Muscle layer of colon (tissue), 2 donors: Measurements from ENCODE around the gene HARBI1.
A peak's percentile ranks its signal among the peaks of the same experiment; 100 is the strongest.

Source experiments
- H3K27ac ChIP-seq: one replicate; pipeline ENCODE4 v1.7.0; 2013; ENCODE audit warnings: low read depth, mild to moderate bottlenecking, low read length, moderate library complexity
- H3K27me3 ChIP-seq, 2 donors: one replicate each; pipeline ENCODE4 v1.7.0; 2013; ENCODE audit warnings: low read length in 2 of 2, mild to moderate bottlenecking in 2 of 2; ENCODE audit not compliant: insufficient read depth in 2 of 2, control insufficient read depth in 1 of 2
- H3K36me3 ChIP-seq: one replicate; pipeline ENCODE4 v1.7.0; 2013; ENCODE audit warnings: mild to moderate bottlenecking, low read length; ENCODE audit not compliant: insufficient read depth
- H3K4me1 ChIP-seq: one replicate; pipeline ENCODE4 v1.7.0; 2013; ENCODE audit warnings: mild to moderate bottlenecking, low read length; ENCODE audit not compliant: insufficient read depth
- H3K4me3 ChIP-seq, 2 donors: one replicate each; pipeline ENCODE4 v1.7.0; 2013; ENCODE audit warnings: low read length in 2 of 2, low read depth in 1 of 2, mild to moderate bottlenecking in 1 of 2, moderate library complexity in 1 of 2
- H3K9ac ChIP-seq: one replicate; pipeline ENCODE4 v1.7.0; 2013; ENCODE audit warnings: low read length
- H3K9me3 ChIP-seq: one replicate; pipeline ENCODE4 v1.7.0; 2013; ENCODE audit warnings: mild to moderate bottlenecking, low read length
- donor health status: abdominal sarcoma.
- donor health status: Adenocarcinoma of cecum.

Gene HARBI1, protein sequence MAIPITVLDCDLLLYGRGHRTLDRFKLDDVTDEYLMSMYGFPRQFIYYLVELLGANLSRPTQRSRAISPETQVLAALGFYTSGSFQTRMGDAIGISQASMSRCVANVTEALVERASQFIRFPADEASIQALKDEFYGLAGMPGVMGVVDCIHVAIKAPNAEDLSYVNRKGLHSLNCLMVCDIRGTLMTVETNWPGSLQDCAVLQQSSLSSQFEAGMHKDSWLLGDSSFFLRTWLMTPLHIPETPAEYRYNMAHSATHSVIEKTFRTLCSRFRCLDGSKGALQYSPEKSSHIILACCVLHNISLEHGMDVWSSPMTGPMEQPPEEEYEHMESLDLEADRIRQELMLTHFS

DNA sequence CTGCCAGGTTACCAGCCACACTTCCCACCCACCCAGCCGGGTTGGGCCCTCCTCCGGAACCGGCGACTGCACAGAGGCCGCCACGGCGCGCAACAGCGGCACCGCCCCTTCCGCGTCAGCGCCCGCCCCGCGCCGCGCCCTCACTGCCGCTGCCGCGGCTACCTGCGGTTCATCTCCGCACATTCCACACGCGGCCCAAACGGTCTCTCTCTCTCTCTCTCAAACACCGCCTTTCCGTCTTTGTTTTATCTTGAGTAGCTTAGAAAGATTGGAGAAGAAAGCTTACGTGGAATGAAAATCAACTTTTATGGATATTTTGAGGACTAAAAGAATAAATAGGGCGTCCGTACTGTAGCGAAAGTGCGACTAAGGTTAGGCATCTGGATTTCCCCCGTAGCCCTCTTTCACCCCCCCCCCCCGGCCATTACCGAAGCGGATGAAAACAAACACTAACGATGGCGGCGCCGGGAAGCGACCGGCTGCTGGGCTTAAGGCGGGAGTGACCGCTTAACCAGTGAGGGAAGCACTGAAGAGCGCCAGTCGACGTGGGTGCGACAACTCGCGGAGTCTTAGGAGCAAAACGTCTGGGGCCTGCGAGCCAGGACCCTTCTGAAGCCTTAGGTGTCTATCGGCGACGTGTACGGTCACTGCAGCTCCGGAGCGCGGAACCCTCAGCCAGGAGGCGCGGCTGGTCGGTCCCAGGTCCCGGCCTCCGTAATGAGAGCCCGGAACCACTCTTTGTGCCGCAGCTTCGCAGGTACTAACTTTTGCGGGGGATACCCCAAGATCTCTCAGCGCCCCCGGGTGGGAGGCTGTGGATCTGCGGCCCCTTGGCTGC is at the start of gene HARBI1, which contains the start of gene ATG13:
HARBI1 (minus strand) TSS at position 94 of the 838 bp plus-strand sequence. CDS start 990 bp downstream, outside the sequence.
ATG13 (plus strand) TSS at position 420 of the 838 bp plus-strand sequence. CDS start 26,739 bp downstream, outside the sequence.
- Histone ChIP-seq H3K4me1 (peaks cover 19% of the 10 kb centered on the region), H3K36me3 (peaks cover 6% of the 10 kb centered on the region), H3K4me3 (peak within 1 kb of the TSS; percentile 97 to 98), H3K9me3 (no peaks in the 10 kb centered on the region), H3K9ac (peak within 1 kb of the TSS; percentile 84), H3K27ac (peak within 1 kb of the TSS; percentile 92), H3K27me3 (no peaks in the 10 kb centered on the region)

DNA sequence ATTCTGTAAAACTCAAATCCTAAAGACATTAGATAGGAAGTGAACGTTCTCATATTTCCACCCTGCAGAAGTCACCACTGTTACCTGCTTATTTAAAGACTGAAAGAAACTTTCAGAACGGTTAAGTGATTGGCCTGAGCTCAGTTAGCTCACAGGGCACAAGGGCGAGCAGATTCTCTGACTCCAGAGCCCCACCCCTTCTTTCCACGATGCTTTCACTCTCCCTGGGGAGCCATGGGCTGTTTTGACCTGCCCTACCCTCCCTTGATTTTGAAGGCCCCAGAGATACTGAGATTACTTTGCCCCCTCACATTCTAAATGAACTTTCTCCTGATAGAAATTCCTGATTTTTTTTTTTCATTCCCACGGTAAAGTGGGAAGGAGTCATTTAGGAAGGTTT is 49.5 kb upstream of the HARBI1 start:
- H3K27me3 ChIP-seq = no peaks in the 10 kb centered on the region
- no peak overlapping the region for H3K4me3 ChIP-seq
- H3K9me3 ChIP-seq = no peaks in the 10 kb centered on the region
- H3K4me1 ChIP-seq = peaks cover 10% of the 10 kb centered on the region
- peaks cover 82% of the 10 kb centered on the region for H3K36me3 ChIP-seq
- H3K27ac ChIP-seq = no peak overlapping the region
- H3K9ac ChIP-seq = no peak overlapping the region

DNA sequence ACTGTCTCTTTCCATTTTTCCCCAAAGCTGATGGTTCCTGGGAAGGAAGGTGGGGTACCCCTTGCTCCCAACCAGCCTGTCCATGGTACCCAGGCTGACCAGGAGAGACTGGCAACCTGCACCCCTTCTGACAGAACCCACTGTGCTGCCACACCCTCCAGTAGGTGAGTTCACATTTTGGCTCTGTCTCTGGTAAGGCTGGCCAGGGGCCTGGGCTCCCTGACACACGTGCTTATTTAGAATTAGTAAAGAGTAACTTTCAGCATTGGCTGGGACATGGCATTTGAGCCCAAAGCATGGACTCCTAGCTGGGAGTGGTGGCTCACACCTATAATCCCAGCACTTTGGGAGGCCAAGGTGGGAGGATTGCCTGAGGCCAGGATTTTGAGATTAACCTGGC is 48.3 kb upstream of the HARBI1 start:
- Histone ChIP-seq H3K36me3 (peaks cover 74% of the 10 kb centered on the region), H3K27ac (no peak overlapping the region), H3K4me3 (no peak overlapping the region), H3K9ac (no peak overlapping the region), H3K4me1 (peaks cover 10% of the 10 kb centered on the region), H3K9me3 (no peaks in the 10 kb centered on the region), H3K27me3 (no peaks in the 10 kb centered on the region)

DNA sequence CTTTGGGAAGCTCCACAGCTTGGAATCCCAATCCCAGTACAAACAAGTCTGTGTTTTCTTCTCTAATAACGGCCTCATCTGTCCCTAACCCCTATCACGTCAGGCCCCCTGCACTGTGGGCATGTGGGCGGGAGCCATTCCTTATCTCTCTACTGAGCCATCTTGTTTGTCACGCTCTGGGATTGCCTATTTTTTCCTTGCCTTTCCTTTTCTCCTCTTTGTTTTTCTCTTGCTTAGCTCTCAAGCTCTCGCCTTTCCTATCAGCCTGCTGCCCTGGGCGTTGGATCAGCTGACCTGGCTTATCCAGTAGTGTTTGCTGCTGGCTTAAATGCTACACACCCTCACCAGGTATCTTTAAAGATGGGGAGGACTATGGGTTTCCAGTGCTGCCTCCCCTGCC is 47.6 kb upstream of the HARBI1 start:
- H3K27ac ChIP-seq = no peak overlapping the region
- H3K4me3 ChIP-seq = no peak overlapping the region
- peaks cover 76% of the 10 kb centered on the region for H3K36me3 ChIP-seq

DNA sequence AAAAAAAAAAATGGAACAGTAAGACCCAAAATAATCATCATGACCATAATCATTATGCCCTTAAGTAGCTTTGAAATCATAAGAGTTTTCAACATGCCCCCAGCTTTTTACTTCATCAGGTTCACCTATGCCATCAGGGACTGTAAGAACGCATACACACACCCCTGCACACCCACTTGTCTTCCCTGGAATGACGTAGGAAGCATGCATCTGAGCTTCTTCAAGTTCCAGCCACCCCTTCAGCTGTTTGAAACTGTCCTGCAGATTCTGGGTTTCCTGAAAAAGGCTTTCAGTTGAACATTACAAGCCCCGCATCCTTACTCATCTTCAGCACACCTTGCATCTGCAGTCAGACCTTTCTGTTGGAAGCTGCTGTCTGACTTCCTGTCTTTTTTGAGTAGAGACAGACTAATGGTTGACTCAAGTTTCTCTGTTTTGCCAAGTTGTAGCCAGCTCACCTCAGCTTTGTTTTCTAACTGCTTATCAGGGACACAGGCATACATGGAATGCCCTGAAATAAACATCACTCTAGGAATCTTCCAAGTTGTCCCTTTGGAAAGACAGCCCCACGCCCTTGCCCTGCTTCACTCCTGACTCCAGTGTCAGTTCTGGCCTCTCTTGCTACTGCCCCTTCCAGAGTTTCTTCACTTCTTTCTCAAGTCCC is 46.4 kb upstream of the HARBI1 start:
- Histone ChIP-seq H3K4me1 (peaks cover 10% of the 10 kb centered on the region), H3K4me3 (no peak overlapping the region), H3K27me3 (no peaks in the 10 kb centered on the region), H3K9ac (no peak overlapping the region), H3K36me3 (peaks cover 76% of the 10 kb centered on the region), H3K9me3 (no peaks in the 10 kb centered on the region), H3K27ac (no peak overlapping the region)

More for the DNA sequence above, 47.6 kb upstream of the HARBI1 start:
- peaks cover 10% of the 10 kb centered on the region for H3K4me1 ChIP-seq
- no peak overlapping the region for H3K9ac ChIP-seq
- no peaks in the 10 kb centered on the region for H3K27me3 ChIP-seq
- no peaks in the 10 kb centered on the region for H3K9me3 ChIP-seq

DNA sequence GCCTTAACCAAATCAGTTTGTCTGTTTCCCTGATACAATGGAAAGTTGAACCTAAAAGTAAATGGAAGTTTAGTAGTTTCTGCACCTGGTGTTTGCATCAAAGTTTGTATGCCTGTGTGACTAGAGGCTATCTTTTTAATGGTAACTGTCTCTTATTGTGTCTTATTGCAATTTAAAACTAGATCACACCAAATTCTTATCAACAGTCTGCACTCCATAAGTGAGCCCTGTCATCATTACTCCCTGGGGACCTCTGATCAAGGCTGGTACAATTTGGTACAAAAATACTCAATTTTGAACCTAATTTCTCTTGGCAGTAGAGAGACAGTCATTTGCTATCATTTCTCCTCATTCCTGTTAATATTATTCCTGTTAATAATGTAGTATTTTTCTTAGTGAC is 45.3 kb upstream of the HARBI1 start:
- no peak overlapping the region for H3K4me3 ChIP-seq
- H3K9me3 ChIP-seq = no peaks in the 10 kb centered on the region
- H3K4me1 ChIP-seq = peaks cover 9% of the 10 kb centered on the region
- peaks cover 77% of the 10 kb centered on the region for H3K36me3 ChIP-seq
- no peaks in the 10 kb centered on the region for H3K27me3 ChIP-seq
- no peak overlapping the region for H3K27ac ChIP-seq
- H3K9ac ChIP-seq = no peak overlapping the region

DNA sequence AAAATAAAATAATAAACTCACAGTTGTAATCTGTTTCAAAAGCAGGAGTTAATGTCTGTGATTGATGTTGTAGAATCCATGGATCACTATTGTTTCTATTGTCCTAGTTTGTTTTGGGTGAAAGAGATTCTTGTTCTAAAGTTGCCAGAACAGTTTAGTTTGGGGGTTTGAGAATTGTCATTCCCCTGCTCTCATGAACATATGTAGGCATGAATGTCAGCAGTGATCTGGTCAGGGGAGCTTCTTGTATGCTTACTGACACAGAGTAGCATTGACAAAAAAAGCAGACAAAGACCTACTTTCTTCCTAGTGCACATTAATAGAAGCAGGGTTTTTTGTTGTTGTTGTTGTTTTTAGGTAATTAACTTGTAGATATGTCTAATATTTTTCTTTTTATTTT is 44.8 kb upstream of the HARBI1 start:
- H3K36me3 ChIP-seq = peaks cover 78% of the 10 kb centered on the region
- no peaks in the 10 kb centered on the region for H3K9me3 ChIP-seq
- H3K4me1 ChIP-seq = peaks cover 4% of the 10 kb centered on the region
- H3K27ac ChIP-seq = no peak overlapping the region
- no peak overlapping the region for H3K9ac ChIP-seq
- no peak overlapping the region for H3K4me3 ChIP-seq
- H3K27me3 ChIP-seq = no peaks in the 10 kb centered on the region

DNA sequence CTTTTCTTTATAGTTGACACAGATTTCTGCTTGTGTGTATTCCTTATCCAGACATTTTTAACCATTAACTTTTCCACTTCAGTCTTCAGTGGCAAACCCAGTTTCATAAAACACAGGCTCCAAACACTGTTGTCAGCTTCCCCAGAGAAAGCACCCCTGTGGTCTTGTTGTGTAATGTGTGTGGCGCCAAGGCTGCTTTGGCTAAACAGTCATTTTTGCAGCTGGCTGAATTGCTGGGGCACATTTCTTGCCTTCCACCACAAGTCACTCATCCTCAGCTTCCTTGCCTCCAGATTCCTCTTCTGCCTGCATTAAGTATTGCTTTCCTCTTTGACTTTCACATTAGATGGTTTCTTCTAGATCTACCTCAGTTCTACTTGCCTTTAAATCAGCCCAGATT is 42.9 kb upstream of the HARBI1 start:
- H3K36me3 ChIP-seq = peaks cover 75% of the 10 kb centered on the region
- no peak overlapping the region for H3K27ac ChIP-seq

DNA sequence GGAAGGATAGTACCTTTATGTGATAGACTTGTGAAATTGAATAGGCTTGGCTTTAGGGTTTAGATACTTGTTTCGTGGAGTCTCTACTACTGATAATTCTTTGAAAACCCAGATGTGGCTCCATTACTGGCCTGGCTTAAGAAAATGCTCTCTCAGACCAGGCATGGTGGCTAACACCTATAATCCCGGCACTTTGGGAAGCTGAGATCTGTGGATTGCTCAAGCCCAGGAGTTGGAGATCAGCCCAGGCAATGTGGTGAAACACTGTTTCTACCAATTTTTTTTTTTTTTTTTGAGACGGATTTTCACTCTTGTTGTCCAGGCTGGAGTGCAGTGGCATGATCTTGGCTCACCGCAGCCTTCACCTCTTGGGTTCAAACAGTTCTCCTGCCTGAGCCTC is 41.2 kb upstream of the HARBI1 start:
- Histone ChIP-seq H3K9me3 (no peaks in the 10 kb centered on the region), H3K27me3 (no peaks in the 10 kb centered on the region), H3K4me1 (no peaks in the 10 kb centered on the region), H3K27ac (no peak overlapping the region), H3K9ac (no peak overlapping the region), H3K4me3 (no peak overlapping the region), H3K36me3 (peaks cover 61% of the 10 kb centered on the region)

More for the DNA sequence above, 42.9 kb upstream of the HARBI1 start:
- Histone ChIP-seq H3K9ac (no peak overlapping the region), H3K4me3 (no peak overlapping the region), H3K9me3 (no peaks in the 10 kb centered on the region), H3K4me1 (no peaks in the 10 kb centered on the region), H3K27me3 (no peaks in the 10 kb centered on the region)

DNA sequence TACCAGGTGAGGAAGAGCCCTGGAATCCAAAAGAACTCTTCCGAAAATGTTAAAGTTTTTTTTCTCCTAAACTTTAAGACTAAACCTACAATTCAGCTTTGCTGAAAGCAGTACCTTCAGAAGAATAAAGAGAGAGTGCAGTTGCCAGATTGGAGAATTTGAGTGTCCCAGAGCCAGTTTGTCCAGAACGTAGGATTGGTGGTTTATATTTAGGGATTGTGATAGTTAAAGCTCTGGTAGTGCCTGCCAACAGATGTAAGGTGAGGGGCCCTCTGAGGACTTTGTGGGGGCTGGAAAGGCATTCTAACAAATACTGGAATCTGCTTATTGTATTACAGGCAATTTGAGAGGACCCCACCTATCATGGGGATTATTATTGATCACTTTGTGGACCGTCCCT is 40.2 kb upstream of the HARBI1 start:
- H3K4me3 ChIP-seq = no peak overlapping the region
- no peak overlapping the region for H3K9ac ChIP-seq
- H3K27me3 ChIP-seq = no peaks in the 10 kb centered on the region
- H3K9me3 ChIP-seq = no peaks in the 10 kb centered on the region
- H3K27ac ChIP-seq = no peak overlapping the region
- no peaks in the 10 kb centered on the region for H3K4me1 ChIP-seq
- peaks cover 61% of the 10 kb centered on the region for H3K36me3 ChIP-seq

DNA sequence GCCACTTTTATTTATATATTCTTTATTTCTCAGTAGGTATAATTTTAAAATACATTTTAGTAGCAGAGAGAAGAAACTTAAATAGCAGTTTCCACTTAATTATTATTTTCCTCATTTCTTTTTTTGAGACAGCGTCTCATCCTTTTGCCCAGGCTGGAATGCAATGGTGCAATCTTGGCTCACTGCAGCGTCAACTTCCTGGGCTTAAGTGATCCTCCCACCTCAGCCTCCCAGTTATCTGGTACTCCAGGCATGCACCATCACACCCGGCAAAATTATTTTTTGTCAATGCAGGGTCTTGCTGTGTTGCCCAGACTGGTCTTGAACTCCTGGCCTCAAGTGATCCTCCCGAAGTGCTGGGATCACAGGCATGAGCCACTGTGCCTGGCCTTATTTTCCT is 38.6 kb upstream of the HARBI1 start:
- H3K27me3 ChIP-seq = no peaks in the 10 kb centered on the region
- no peaks in the 10 kb centered on the region for H3K4me1 ChIP-seq
- H3K9ac ChIP-seq = no peak overlapping the region
- H3K36me3 ChIP-seq = peaks cover 66% of the 10 kb centered on the region
- H3K27ac ChIP-seq = no peak overlapping the region
- H3K4me3 ChIP-seq = no peak overlapping the region
- H3K9me3 ChIP-seq = no peaks in the 10 kb centered on the region
